GM10248 (cell line): Measurements from ENCODE around the gene RANBP9.

Source experiments
- CTCF ChIA-PET: fragments of 300-600 bp; sonication (Branson Sonifier 250); formaldehyde crosslinking; extraction: SDS; loops from one replicate; lab custom pipeline; 2021; ENCODE audit warnings: antibody characterized with exemption; lab: Yijun Ruan, JAX
- POLR2A ChIA-PET: fragments of 350-650 bp; sonication (Branson Sonifier 250); formaldehyde crosslinking; extraction: SDS; loops from one replicate; lab custom pipeline; 2020; ENCODE audit warnings: antibody characterized with exemption; lab: Yijun Ruan, JAX
- DNase-seq: peaks from one replicate; pipeline ENCODE4 v3.0.0; 2012; ENCODE audit errors: extremely low spot score
- CTCF ChIP-seq: IDR thresholded peaks from 2 replicates; pipeline ENCODE4 v1.5.1; 2012; ENCODE audit warnings: mild to moderate bottlenecking, low read depth; ENCODE audit errors: extremely low read depth, missing control alignments, control extremely low read depth

Gene RANBP9

GRCh38 chr6:13729891-13730290, 18.3 kb upstream of the RANBP9 start:
- CTCF ChIA-PET = no interaction called here
- POLR2A ChIA-PET = no interaction called here
- no peak for TF ChIP-seq CTCF
- DNase-seq = no peak

GRCh38 chr6:13725570-13725969, 13.9 kb upstream of the RANBP9 start:
- ChIA-PET POLR2A (no interaction called here), CTCF (no interaction called here)
- DNase-seq = no peak
- TF ChIP-seq CTCF = no peak

- ChIA-PET POLR2A (no interaction called here), CTCF (no interaction called here)
- DNase-seq = no peak
- TF ChIP-seq CTCF = no peak
Measured at GRCh38 chr6:13725052-13725451, 13.4 kb upstream of the RANBP9 start.

- TF ChIP-seq CTCF = no peak
- ChIA-PET POLR2A (no interaction called here), CTCF (interaction anchor here (0.7 to 1.6 kb wide), 3 partner anchors 13 to 137 kb away, joined by 3 read pairs; no protein-coding TSS in a partner anchor)
- no peak for DNase-seq
Measured at GRCh38 chr6:13724182-13724581, 12.5 kb upstream of the RANBP9 start.

GRCh38 chr6:13722880-13723279, 11.2 kb upstream of the RANBP9 start:
- no peak for TF ChIP-seq CTCF
- CTCF ChIA-PET = interaction anchor here (1.5 to 1.8 kb wide), 3 partner anchors 11 to 16 kb away, joined by 3 read pairs; partner anchors contain the start of gene RANBP9
- DNase-seq = no peak
- POLR2A ChIA-PET = no interaction called here

GRCh38 chr6:13718123-13718458, 6.5 kb upstream of the RANBP9 start:
- POLR2A ChIA-PET = no interaction called here
- CTCF ChIA-PET = no interaction called here
- no peak for DNase-seq
- no peak for TF ChIP-seq CTCF

GRCh38 chr6:13716955-13717295, 5.3 kb upstream of the RANBP9 start:
- ChIA-PET CTCF (interaction anchor here (1.4 kb wide), 1 partner anchor 10 kb away, joined by 4 read pairs; no protein-coding TSS in a partner anchor), POLR2A (no interaction called here)
- no peak for DNase-seq
- TF ChIP-seq CTCF = no peak
